NCI-H1105 treated with DMSO at 0.1 percent for 48 hours (cell line): Measurements from ENCODE around the gene FBXW9.
"Not testable (repeated sequence)": the region's sequence is repeated elsewhere in the genome, so short reads cannot be mapped to it uniquely, and the experiment has no call there.

Source experiments
- DNase-seq: peaks from one replicate; lab custom pipeline; 2025; lab: John Stamatoyannopoulos, UW

FBXW9 gene

DNA sequence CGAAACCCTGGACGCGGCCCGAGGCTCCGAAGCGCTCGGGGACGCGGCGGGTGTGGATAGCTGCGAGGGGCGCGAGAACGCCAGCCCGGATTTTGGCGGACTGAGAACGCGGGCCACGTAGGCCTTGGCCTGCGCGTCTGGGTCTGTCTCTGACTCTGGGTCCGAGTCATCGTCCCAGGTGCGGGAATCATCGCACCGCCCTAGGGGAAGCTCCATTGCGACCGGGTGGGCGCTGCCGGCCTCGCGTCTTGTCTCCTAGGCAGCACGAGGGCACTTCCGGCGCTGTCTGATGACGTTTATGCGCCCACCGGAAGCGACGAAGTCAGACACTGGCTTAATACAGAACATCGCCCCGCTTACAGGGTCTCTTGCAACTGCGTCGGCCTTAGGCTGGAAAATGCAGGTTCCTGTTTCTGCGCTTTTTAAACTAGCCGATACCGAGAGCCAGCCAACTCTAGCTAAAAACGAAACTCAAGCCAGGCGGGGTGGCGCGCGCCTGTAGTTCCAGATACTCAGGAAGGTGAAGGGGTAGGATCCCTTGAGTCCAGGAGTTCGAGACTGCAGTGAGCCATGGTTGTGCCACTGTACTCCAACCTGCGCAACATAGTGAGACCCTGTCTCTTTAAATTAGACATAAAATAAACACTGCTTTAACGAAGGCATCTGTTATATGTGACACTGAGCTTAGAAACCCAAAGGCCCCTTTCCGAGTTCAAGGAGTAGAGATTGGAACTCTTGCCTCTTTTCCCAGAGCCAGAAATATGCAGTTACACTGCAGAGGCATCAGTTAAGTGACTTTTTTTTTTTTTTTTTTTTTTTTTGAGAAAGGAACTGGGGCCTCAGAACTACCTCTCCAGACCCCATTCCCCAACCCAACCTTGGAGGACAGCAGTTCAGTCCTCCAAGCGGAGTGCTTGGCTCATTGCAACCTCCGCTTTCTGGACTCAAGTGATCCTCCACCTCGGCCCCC is at the start of gene FBXW9:
Gene FBXW9 (minus strand): TSS at position 266 of the 970 bp plus-strand sequence. CDS start 50 bp downstream, at position 216.
- peak; percentile 89 for DNase-seq

GRCh38 chr19:12745166-12745897 is 48.9 kb upstream of the FBXW9 start:
- no peak for DNase-seq

GRCh38 chr19:12737835-12738351 is 41.5 kb upstream of the FBXW9 start:
- no peak for DNase-seq

GRCh38 chr19:12736995-12737834 is 40.8 kb upstream of the FBXW9 start, which contains the start of gene GET3:
TSS of gene GET3 (plus strand) at chr19:12737497. CDS start at chr19:12737506, 9 bp downstream.
- DNase-seq: peak; percentile 100

GRCh38 chr19:12733369-12734214 is 37.2 kb upstream of the FBXW9 start:
- no peak for DNase-seq

DNA sequence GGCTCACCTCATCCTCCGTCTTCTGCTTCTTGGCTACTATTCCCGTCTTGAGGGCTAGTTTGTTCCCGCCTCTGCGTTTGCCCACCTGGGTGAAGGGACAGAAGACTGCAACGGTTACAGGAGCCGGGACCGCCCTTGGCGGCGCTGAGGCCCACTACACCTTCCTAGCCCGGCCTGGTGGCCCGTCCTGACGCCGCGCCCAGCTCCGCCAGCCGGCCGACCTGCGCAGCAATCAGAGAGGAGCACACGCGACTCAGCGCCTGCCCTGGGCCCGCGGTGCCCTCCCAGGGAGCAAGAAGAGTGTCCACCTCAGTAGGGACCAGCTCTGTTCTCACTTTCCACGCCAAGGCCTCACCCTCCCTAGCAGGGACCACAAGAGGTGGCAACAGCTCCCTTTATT is 34.9 kb upstream of the FBXW9 start:
- DNase-seq: no peak

- DNase-seq: no peak
Observed at GRCh38 chr19:12730064-12730463, 33.6 kb upstream of the FBXW9 start.

DNA sequence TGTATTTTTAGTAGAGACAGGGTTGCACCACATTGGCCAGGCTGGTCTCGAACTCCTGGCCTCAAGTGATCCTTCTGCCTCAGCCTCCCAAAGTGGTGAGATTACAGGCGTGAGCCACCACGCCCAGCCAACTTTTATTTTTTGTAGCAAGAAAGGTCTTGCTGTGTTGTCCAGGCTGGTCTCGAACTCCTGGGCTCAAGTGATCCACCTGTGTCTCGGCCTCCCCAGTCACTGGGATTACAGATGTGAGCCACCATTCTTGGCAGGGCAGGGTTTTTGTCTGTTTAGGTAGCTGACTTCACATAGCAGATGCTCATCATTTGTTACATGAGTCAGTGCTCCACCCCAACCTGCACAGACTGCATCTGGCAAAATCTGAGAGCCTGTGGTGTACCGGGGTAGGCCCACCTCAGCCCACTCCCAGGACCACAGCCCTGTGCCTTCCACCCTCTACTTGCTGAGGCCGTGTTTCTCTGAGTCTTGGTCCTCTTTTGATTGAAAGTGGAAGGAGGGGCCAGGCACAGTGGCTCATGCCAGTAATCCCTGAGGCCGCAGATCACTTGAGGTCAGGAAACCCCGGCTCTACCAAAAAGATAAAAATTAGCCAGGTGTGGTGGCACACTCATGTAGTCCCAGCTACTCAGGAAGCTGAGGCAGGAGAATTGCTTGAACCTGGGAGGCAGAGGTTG is 31.5 kb upstream of the FBXW9 start:
- DNase-seq: no peak

DNA sequence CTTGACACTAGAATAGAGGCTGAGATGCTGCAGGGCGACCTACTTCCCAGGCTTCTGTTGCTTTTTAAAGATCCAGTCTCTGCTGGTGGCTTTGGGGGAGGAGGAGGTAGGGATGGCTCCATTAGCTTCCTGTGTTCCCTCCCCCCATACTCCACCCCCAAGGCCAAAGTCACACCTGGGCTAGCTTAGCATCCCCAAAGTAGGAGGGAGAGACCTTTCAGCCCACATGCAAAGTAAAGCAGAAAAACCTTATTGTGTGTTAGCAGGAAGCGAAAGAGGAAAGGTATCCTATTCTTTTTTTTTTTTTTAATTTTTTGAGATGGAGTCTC is 30.5 kb upstream of the FBXW9 start:
- DNase-seq: no peak

- not testable (repeated sequence) for DNase-seq
Observed at GRCh38 chr19:12725612-12726011, 29.2 kb upstream of the FBXW9 start.

GRCh38 chr19:12723641-12724426 is 27.4 kb upstream of the FBXW9 start, which contains the start of gene TNPO2:
TSS of gene TNPO2 (minus strand) at chr19:12723932. CDS start at chr19:12720977, 2,955 bp downstream.
- DNase-seq: peak; percentile 79

- no peak for DNase-seq
Observed at GRCh38 chr19:12723381-12723640, 26.9 kb upstream of the FBXW9 start.

- DNase-seq: peak; percentile 98
Observed at GRCh38 chr19:12722566-12723380, 26.3 kb upstream of the FBXW9 start.

DNA sequence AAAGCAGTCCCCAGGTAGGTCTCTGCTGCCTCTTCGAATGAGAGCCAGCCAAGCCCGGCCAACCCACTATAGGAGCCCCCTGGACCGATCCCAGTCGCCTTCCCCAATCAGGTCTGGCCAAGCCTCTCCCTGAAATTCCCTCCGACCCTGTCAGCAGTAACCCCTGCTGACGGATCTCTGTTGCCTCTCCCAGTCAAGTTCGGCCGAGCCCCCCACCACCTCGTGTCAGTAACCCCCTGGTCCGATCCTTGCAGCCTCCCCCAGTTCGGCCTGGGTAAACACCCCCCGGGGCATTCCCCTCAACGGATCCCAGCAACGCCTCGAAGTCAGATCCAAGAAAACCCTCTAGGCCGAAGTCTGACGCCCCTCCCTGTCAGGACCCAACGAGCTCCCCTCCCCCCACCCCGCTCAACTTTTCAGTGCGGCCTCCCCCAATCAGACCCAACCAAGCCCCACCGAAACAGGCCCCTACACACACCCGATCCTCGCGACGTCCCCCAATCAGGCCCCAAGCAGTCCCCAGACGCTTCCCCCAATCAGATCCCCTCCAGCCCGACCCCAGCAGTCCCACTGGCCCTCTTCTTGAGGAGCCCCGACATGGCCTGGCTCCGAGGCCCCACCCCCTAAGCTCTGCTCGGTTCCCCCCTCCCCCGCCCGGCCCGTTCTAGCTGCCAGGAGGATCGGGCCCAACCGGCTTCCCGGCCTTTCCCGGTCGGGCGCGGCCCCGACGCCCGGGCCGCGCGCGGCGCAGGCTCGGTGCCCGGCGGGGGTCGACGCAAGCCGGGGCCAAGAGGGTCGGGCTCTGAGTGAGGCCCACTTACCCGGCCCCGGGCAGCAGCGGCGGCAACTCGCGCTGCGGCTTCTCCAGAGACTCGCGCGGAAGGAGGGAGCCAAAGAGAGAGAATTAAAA is 25.5 kb upstream of the FBXW9 start:
- DNase-seq: peak; percentile 26

GRCh38 chr19:12720851-12721655 is 24.6 kb upstream of the FBXW9 start:
- DNase-seq: no peak

DNA sequence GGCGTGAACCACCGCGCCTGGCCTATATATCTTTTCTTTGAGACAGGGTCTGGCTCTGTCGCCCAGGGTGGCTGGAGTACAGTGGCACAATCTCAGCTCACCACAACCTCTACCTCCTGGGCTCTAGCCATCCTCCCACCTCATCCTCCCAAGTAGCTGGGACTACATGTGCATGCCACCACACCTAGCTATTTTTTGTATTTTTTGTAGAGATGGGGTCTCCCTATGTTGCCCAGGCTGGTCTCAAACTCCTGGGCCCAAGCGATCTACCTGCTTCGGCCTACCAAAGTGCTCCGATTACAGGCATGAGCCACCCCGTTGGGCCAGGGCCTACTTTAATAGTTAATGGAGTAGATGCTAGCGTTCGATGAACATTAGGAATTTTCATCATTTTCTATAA is 23.9 kb upstream of the FBXW9 start:
- no peak for DNase-seq

- DNase-seq: no peak
Observed at GRCh38 chr19:12715929-12716328, 19.5 kb upstream of the FBXW9 start.
